PC-9 (cell line): Measurements from ENCODE around the gene SVOPL.

Source experiments
- CTCF ChIP-seq: fragments of 200-600 bp; sonication (generic); conservative IDR thresholded peaks from 2 replicates; pipeline ENCODE4 v1.6.1; 2017; ENCODE audit warnings: mixed run types, antibody characterized with exemption, mild to moderate bottlenecking, moderate library complexity
- EZH2 ChIP-seq: fragments of 200-600 bp; sonication (generic); IDR thresholded peaks from 2 replicates; pipeline ENCODE4 v1.8.0; 2017; ENCODE audit warnings: antibody characterized with exemption, low read depth

DNA sequence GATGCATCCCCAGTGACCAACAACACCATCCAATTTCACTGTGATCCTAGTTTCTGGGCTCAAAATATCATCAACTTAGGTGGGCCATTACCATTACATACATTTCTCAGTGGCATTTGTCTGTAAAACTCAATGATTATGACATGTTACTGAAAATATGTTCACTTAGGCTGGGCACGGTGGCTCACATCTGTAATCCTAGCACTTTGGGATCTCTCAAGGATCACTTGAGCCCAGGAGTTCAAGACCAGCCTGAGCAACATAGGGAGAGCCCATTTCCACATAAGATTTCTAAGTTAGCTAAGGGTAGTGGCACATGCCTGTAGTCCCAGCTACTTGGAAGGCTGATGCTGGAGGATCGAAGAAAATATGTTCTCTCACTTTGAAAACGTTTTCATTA lies 150.1 kb downstream of the SVOPL start:
- TF ChIP-seq CTCF (no peak), EZH2 (no peak)
